ENCODE data around the gene C19orf67. TPM values are rescaled to one million over a fixed set of nuclear protein-coding genes. Genes with fewer than 3 reads are reported as not detected.

C19orf67 gene
- under 1 TPM in 1 of 6 donors, not detected in 5; 0.40 TPM for total RNA-seq

DNA sequence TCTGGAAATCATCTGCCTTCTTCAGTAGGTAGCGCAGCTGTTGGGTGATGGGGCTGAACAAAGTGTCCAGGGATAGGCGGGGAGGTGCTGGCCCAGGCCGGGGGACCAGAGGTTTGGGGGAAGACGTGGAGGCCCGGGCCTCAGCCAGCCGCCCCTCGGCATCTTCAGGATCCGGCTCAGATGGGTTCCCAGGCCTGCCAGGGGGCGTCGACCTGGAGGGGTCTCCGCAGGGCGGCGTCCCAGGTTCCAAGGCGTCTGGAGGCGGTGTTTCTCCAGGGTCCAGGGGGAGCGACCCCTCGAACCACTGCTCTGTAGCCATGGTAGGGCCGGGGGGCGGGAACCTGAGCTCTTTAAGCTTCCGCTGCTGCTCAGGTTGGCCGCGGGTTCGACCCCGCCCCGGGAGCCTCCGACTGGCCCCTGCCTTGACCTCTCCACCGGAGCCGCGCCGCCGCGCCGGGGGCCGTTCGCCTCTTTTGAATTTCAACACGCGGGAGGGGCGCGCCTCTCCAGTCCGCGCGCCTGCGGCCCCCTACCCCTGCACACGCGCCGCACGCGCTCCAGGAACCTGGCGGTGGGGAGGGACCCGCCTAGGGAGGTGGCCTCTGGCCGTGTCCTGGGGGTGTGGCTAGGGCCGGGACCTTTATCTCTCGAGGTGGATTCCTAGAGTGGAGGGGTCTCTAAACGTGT, at the start of gene C19orf67:
TSS of gene C19orf67 (minus strand) at position 475 of the 687 bp plus-strand sequence. CDS start at position 319, 156 bp downstream.
- no peak for TF ChIP-seq POLR2A (IDR thresholded peaks at IDR 0.05)
- TF ChIP-seq POLR2AphosphoS5 (IDR thresholded peaks at IDR 0.05): no peak
- no peak for TF ChIP-seq EP300 (IDR thresholded peaks at IDR 0.05)
- TF ChIP-seq, protein P1, sequence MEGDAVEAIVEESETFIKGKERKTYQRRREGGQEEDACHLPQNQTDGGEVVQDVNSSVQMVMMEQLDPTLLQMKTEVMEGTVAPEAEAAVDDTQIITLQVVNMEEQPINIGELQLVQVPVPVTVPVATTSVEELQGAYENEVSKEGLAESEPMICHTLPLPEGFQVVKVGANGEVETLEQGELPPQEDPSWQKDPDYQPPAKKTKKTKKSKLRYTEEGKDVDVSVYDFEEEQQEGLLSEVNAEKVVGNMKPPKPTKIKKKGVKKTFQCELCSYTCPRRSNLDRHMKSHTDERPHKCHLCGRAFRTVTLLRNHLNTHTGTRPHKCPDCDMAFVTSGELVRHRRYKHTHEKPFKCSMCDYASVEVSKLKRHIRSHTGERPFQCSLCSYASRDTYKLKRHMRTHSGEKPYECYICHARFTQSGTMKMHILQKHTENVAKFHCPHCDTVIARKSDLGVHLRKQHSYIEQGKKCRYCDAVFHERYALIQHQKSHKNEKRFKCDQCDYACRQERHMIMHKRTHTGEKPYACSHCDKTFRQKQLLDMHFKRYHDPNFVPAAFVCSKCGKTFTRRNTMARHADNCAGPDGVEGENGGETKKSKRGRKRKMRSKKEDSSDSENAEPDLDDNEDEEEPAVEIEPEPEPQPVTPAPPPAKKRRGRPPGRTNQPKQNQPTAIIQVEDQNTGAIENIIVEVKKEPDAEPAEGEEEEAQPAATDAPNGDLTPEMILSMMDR (IDR thresholded peaks at IDR 0.05): no peak

DNA sequence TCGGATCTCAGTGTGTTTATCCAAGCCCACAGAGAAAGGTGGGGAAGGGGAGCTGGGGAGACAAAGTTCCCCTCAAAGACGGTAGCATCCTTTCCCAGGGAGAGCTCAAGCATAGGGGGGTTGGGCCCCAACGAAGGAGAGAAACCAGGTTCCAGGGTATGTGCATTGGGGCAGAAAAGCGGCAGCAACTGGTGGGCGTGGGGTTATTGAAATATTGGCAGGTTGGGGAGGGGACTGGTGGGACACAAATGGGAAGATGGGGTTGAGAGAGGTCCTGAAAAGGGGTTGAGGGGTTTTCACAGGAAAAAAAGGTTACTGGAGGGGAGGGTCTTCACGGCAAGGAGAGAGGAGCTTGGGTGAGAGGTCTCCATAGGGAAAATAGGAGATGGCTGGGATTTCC, 49.8 kb upstream of the C19orf67 start:
- Histone ChIP-seq H3K9me3 (no peaks in the 10 kb centered on the region), H3K27ac (no peak overlapping the region), H3K36me3 (no peaks in the 10 kb centered on the region), H3K27me3 (no peaks in the 10 kb centered on the region), H3K4me3 (peak overlapping the region in 1 of 4 donors; percentile 70), H3K4me1 (peaks cover 36 to 41% (median 36%) of the 10 kb centered on the region in 4 donors)
- WGBS, 2 donors: 35 to 41% methylated on average over 6 of the region's 6 CpGs
- no peak for ATAC-seq (ENCODE audit: low FRiP score in 2 of 2)
- TF ChIP-seq EP300 (IDR thresholded peaks at IDR 0.05) (no peak), POLR2AphosphoS5 (IDR thresholded peaks at IDR 0.05) (no peak), POLR2A (IDR thresholded peaks at IDR 0.05) (no peak)
- TF ChIP-seq, protein P1 (IDR thresholded peaks at IDR 0.05): no peak
- DNase-seq: no peak

More for the DNA sequence above, at the start of gene C19orf67:
- Histone ChIP-seq H3K4me3 (no peak within 1 kb of the TSS), H3K4me1 (peaks cover 13 to 27% (median 23%) of the 10 kb centered on the region in 4 donors), H3K9me3 (no peaks in the 10 kb centered on the region), H3K27ac (no peak within 1 kb of the TSS), H3K36me3 (peaks cover 0 to 18% (median 12%) of the 10 kb centered on the region in 4 donors), H3K27me3 (no peaks in the 10 kb centered on the region)
- peak in 1 of 2 donors; percentile 87 for DNase-seq
- no peak for ATAC-seq (ENCODE audit: low FRiP score in 2 of 2)
- 77 to 83% methylated on average over 4 to 54 of the region's 54 CpGs for WGBS, 2 donors

DNA sequence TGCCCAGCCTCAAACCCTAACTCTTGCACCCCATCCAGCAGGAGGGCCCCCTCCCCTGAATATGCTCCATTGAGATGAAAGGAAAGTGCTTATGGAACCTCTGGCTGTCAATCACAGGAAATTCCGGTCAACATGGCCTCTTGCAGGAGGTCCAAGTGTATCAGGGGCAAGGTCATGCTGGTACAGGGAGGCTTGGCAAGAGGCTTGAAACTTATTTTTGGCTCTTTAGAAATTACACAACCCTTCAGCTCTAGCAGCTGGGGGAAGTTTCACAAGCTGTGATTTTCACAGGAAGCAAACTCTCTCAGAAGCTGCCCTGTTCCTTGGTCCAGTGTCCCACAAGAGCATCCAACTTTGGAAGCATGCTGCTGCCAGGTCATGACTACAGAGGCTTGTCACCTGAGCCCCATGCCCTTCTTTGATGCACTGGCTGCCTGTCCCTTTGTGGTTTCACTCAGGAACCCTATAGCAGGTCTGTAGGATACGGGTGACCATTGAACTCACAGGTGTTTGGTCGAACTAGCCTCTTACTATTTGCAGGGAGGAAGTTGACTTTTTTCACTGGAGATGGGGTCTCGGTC, 42.4 kb upstream of the C19orf67 start:
- Histone ChIP-seq H3K9me3 (no peaks in the 10 kb centered on the region), H3K27ac (peak overlapping the region; percentile 35 to 75 (median 70)), H3K4me3 (no peak overlapping the region), H3K27me3 (no peaks in the 10 kb centered on the region), H3K4me1 (peaks cover 7 to 12% (median 9%) of the 10 kb centered on the region in 4 donors), H3K36me3 (no peaks in the 10 kb centered on the region)
- WGBS, 2 donors: 44 to 78% methylated on average over 4 of the region's 4 CpGs
- ATAC-seq (ENCODE audit: low FRiP score in 2 of 2) (peak; percentile 68 to 81), DNase-seq (peak in 1 of 2 donors; percentile 47)
- peak; percentile 8 to 61 for TF ChIP-seq POLR2AphosphoS5 (IDR thresholded peaks at IDR 0.05)
- TF ChIP-seq, protein P1 (IDR thresholded peaks at IDR 0.05): no peak

DNA sequence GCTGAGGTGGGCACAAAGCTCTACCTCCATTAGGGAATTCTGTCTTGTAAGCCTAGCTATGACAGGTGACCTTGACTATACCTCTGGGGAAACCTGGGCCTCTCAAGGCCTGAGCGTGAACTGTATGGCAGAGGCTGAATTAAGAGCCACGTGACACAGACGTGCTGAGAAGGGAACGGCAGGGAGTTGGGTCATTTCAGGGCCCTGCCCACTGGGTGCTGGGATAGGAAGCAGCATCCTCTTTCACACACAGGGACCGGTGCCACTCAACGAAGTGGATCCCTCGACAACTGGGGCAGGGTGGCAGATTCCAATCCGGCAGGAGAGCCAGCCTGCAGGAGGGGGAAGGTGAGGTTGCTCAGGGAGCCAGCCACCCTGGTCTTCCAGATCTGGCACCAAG, 41.6 kb upstream of the C19orf67 start:
- DNase-seq (peak in 1 of 2 donors; percentile 69), ATAC-seq (ENCODE audit: low FRiP score in 2 of 2) (peak; percentile 71 to 84)
- peak in 1 of 2 donors; percentile 10 for TF ChIP-seq POLR2AphosphoS5 (IDR thresholded peaks at IDR 0.05)
- TF ChIP-seq POLR2A (IDR thresholded peaks at IDR 0.05): peak in 1 of 4 donors; percentile 41
- no peak for TF ChIP-seq EP300 (IDR thresholded peaks at IDR 0.05)
- TF ChIP-seq, protein P1 (IDR thresholded peaks at IDR 0.05): no peak
- Histone ChIP-seq H3K27ac (peak overlapping the region in 3 of 4 donors; percentile 25 to 75 (median 68)), H3K4me3 (no peak overlapping the region), H3K27me3 (no peaks in the 10 kb centered on the region), H3K4me1 (peaks cover 7 to 12% (median 9%) of the 10 kb centered on the region in 4 donors), H3K36me3 (no peaks in the 10 kb centered on the region), H3K9me3 (no peaks in the 10 kb centered on the region)
- 66 to 80% methylated on average over 7 to 8 of the region's 8 CpGs for WGBS, 2 donors
